Nephron progenitor cell (in vitro differentiated cells): ENCODE results near the gene BCO2.

Experiments
- DNase-seq: peaks from one replicate; pipeline ENCODE4 v3.0.0; 2021
- H3K27ac Mint-ChIP-seq: 2 replicates; pipeline ENCODE4 v1.8.0; 2021; ENCODE audit warnings: mild to moderate bottlenecking, moderate library complexity, mixed read lengths
- H3K27me3 Mint-ChIP-seq: 2 replicates; pipeline ENCODE4 v1.8.0; 2021; ENCODE audit warnings: mild to moderate bottlenecking, low read depth, mixed read lengths; ENCODE audit not compliant: poor library complexity
- H3K36me3 Mint-ChIP-seq: 2 replicates; pipeline ENCODE4 v1.8.0; 2021; ENCODE audit warnings: low read depth, mixed read lengths
- H3K4me1 Mint-ChIP-seq: 2 replicates; pipeline ENCODE4 v1.8.0; 2021; ENCODE audit warnings: mixed read lengths
- H3K4me3 Mint-ChIP-seq: 2 replicates; pipeline ENCODE4 v1.8.0; 2021; ENCODE audit warnings: mild to moderate bottlenecking, moderate library complexity, mixed read lengths
- H3K9me3 Mint-ChIP-seq: 2 replicates; pipeline ENCODE4 v1.8.0; 2021; ENCODE audit warnings: mild to moderate bottlenecking, moderate library complexity, mixed read lengths
- CTCF ChIP-seq: fragments of 200-600 bp; sonication (generic); IDR thresholded peaks from 2 replicates; pipeline ENCODE4 v1.5.0; 2021; ENCODE audit warnings: antibody characterized with exemption

Gene BCO2

GRCh38 chr11:112229746-112230433, 54.6 kb downstream of the BCO2 start:
- Mint-ChIP-seq H3K9me3 (peaks cover 2% of the 10 kb centered on the region), H3K4me3 (no peak overlapping the region), H3K4me1 (peaks cover 18% of the 10 kb centered on the region), H3K36me3 (peaks cover 32% of the 10 kb centered on the region), H3K27ac (peak overlapping the region; percentile 67), H3K27me3 (peaks cover 3% of the 10 kb centered on the region)
- no peak for TF ChIP-seq CTCF
- no peak for DNase-seq

DNA sequence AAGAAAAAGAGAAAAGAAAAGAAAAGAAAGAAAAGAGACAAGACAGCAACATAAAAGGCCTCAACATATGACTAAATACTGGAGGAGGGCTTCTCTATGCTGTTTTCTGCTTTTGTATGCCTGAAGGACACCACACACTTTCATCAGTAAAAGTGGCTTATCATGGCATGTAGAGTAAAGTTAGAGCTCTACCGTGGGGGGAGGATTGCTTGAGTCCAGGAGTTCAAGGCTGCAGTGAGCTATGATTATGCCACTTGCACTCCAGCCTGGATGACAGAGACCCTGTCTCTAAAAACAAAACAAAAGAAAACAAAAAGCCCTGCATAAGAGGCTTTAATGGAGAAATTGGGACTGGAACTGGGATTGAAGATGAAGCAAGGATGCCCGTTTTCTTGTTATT, 56.6 kb downstream of the BCO2 start:
- H3K4me3 Mint-ChIP-seq, result no peak overlapping the region
- H3K4me1 Mint-ChIP-seq, result peaks cover 15% of the 10 kb centered on the region
- peaks cover 47% of the 10 kb centered on the region for H3K36me3 Mint-ChIP-seq
- no peaks in the 10 kb centered on the region for H3K27me3 Mint-ChIP-seq
- no peaks in the 10 kb centered on the region for H3K9me3 Mint-ChIP-seq
- TF ChIP-seq CTCF, result no peak
- no peak overlapping the region for H3K27ac Mint-ChIP-seq
- DNase-seq, result no peak

- TF ChIP-seq CTCF, result no peak
- H3K27me3 Mint-ChIP-seq, result no peaks in the 10 kb centered on the region
- H3K36me3 Mint-ChIP-seq, result peaks cover 55% of the 10 kb centered on the region
- DNase-seq, result no peak
- H3K27ac Mint-ChIP-seq, result no peak overlapping the region
- H3K9me3 Mint-ChIP-seq, result no peaks in the 10 kb centered on the region
- no peaks in the 10 kb centered on the region for H3K4me1 Mint-ChIP-seq
- no peak overlapping the region for H3K4me3 Mint-ChIP-seq
Measured at GRCh38 chr11:112235750-112236390, 60.6 kb downstream of the BCO2 start.

GRCh38 chr11:112237451-112237850, 62.1 kb downstream of the BCO2 start:
- Mint-ChIP-seq H3K9me3 (peaks cover 4% of the 10 kb centered on the region), H3K36me3 (peaks cover 64% of the 10 kb centered on the region), H3K4me1 (no peaks in the 10 kb centered on the region), H3K27ac (no peak overlapping the region), H3K27me3 (no peaks in the 10 kb centered on the region), H3K4me3 (no peak overlapping the region)
- TF ChIP-seq CTCF, result no peak
- no peak for DNase-seq

DNA sequence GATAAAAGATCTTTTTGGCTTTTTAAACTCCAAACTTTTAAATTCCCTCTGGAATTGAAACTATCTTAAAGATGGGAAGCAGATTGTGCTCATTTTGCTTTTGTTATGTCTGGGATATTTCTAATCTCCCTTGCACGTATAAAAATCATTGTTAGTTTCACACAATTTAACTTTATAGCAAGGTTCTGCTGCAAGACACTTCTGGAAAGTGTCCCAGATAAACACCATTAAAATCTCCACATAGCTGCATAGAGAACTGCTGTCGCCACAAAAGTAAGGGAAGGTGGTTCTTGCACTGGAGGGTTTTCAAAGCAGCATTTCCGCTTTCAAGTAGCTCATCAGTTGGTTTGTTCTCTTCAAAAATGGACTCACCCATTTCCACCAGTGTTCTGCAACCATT, 62.7 kb downstream of the BCO2 start:
- H3K9me3 Mint-ChIP-seq, result peaks cover 10% of the 10 kb centered on the region
- no peak for DNase-seq
- no peak overlapping the region for H3K4me3 Mint-ChIP-seq
- no peak for TF ChIP-seq CTCF
- H3K36me3 Mint-ChIP-seq, result peaks cover 70% of the 10 kb centered on the region
- no peak overlapping the region for H3K27ac Mint-ChIP-seq
- no peaks in the 10 kb centered on the region for H3K27me3 Mint-ChIP-seq
- H3K4me1 Mint-ChIP-seq, result no peaks in the 10 kb centered on the region

- Mint-ChIP-seq H3K4me3 (no peak overlapping the region), H3K27ac (no peak overlapping the region), H3K36me3 (peaks cover 83% of the 10 kb centered on the region), H3K9me3 (peaks cover 39% of the 10 kb centered on the region), H3K27me3 (peaks cover 4% of the 10 kb centered on the region), H3K4me1 (no peaks in the 10 kb centered on the region)
- no peak for TF ChIP-seq CTCF
- no peak for DNase-seq
Measured at GRCh38 chr11:112241486-112241885, 66.2 kb downstream of the BCO2 start.
